Neuronal stem cell (in vitro differentiated cells): Measurements from ENCODE around the gene BIN2. TPM values are rescaled to one million over a fixed set of nuclear protein-coding genes. Genes with fewer than 3 reads are reported as not detected.

ENCODE experiments used
- DNase-seq: peaks from one replicate; pipeline ENCODE4 v3.0.0-alpha.2; 2013; ENCODE audit warnings: low spot score
- H2AFZ ChIP-seq: one replicate; pipeline ENCODE4 v1.6.1; 2013; ENCODE audit warnings: mild to moderate bottlenecking, low read length, inconsistent platforms
- H2AK5ac ChIP-seq: 2 replicates; pipeline ENCODE4 v1.6.1; 2013; ENCODE audit warnings: low read depth, mild to moderate bottlenecking, inconsistent platforms, low read length, moderate library complexity, mixed read lengths
- H2BK120ac ChIP-seq: 2 replicates; pipeline ENCODE4 v1.6.1; 2013; ENCODE audit warnings: low read depth, mild to moderate bottlenecking, inconsistent platforms, low read length, moderate library complexity, mixed read lengths
- H2BK12ac ChIP-seq: one replicate; pipeline ENCODE4 v1.6.1; 2013; ENCODE audit warnings: low read length, inconsistent platforms
- H2BK15ac ChIP-seq: 2 replicates; pipeline ENCODE4 v1.6.1; 2013; ENCODE audit warnings: mild to moderate bottlenecking, low read length, inconsistent platforms, mixed read lengths
- H2BK5ac ChIP-seq: one replicate; pipeline ENCODE4 v1.6.1; 2013; ENCODE audit warnings: inconsistent platforms, mild to moderate bottlenecking, low read length, moderate library complexity
- H3K14ac ChIP-seq: one replicate; pipeline ENCODE4 v1.6.1; 2013; ENCODE audit warnings: low read length, inconsistent platforms
- H3K18ac ChIP-seq: 2 replicates; pipeline ENCODE4 v1.6.1; 2013; ENCODE audit warnings: low read length, inconsistent platforms
- H3K23ac ChIP-seq: 2 replicates; pipeline ENCODE4 v1.6.1; 2013; ENCODE audit warnings: low read depth, mild to moderate bottlenecking, mixed read lengths, low read length, inconsistent platforms; ENCODE audit not compliant: poor library complexity
- H3K27ac ChIP-seq: replicated peaks from 3 replicates; pipeline ENCODE4 v1.5.1; 2013; ENCODE audit warnings: low read length, inconsistent platforms
- H3K27me3 ChIP-seq, 3 experiments: 2 replicates each; pipeline ENCODE4 v1.6.1; 2013; ENCODE audit warnings: low read length in 3 of 3, mild to moderate bottlenecking in 2 of 3, inconsistent platforms in 1 of 3, low read depth in 1 of 3, mixed read lengths in 1 of 3, moderate library complexity in 1 of 3; ENCODE audit not compliant: control insufficient read depth in 3 of 3, insufficient read depth in 3 of 3
- H3K36me3 ChIP-seq, 2 donors: replicated peaks in 1 of 2; 2 replicates each; pipeline ENCODE4 v1.6.1; 2013; ENCODE audit warnings: low read length in 2 of 2; ENCODE audit not compliant: control insufficient read depth in 2 of 2, insufficient read depth in 2 of 2
- H3K4ac ChIP-seq: 2 replicates; pipeline ENCODE4 v1.6.1; 2013; ENCODE audit warnings: inconsistent platforms, mild to moderate bottlenecking, low read length, moderate library complexity
- H3K4me1 ChIP-seq, 2 donors: 1 replicate in 1 of 2; 2 replicates in 1 of 2; pipeline ENCODE4 v1.6.1; 2013; ENCODE audit warnings: low read length in 2 of 2, low read depth in 1 of 2; ENCODE audit not compliant: control insufficient read depth in 2 of 2, insufficient read depth in 1 of 2
- H3K4me2 ChIP-seq: one replicate; pipeline ENCODE4 v1.6.1; 2013; ENCODE audit warnings: mild to moderate bottlenecking, low read length, inconsistent platforms; ENCODE audit not compliant: insufficient read depth, poor library complexity, severe bottlenecking
- H3K4me3 ChIP-seq, 2 donors: 2 replicates each; pipeline ENCODE4 v1.5.1; 2013; ENCODE audit warnings: low read length in 2 of 2, mild to moderate bottlenecking in 2 of 2, inconsistent platforms in 1 of 2, moderate library complexity in 1 of 2
- H3K79me1 ChIP-seq: one replicate; pipeline ENCODE4 v1.6.1; 2013; ENCODE audit warnings: low read depth, mild to moderate bottlenecking, inconsistent platforms, low read length, moderate library complexity
- H3K9ac ChIP-seq: one replicate; pipeline ENCODE4 v1.6.1; 2013; ENCODE audit warnings: mild to moderate bottlenecking, low read depth, low read length, inconsistent platforms; ENCODE audit not compliant: poor library complexity
- H3K9me3 ChIP-seq, 2 donors: replicated peaks in 1 of 2; 2 replicates each; pipeline versions ENCODE3 to v1.6.1; 2013; ENCODE audit warnings: low read length in 2 of 2, mild to moderate bottlenecking in 2 of 2, inconsistent platforms in 1 of 2, low read depth in 1 of 2, mixed read lengths in 1 of 2, moderate library complexity in 1 of 2; ENCODE audit not compliant: control insufficient read depth in 2 of 2, insufficient read depth in 1 of 2
- H4K8ac ChIP-seq: one replicate; pipeline ENCODE4 v1.6.1; 2013; ENCODE audit warnings: low read depth, mild to moderate bottlenecking, inconsistent platforms, low read length, moderate library complexity
- H4K91ac ChIP-seq: one replicate; pipeline ENCODE4 v1.6.1; 2013; ENCODE audit warnings: low read length, low read depth, mild to moderate bottlenecking, inconsistent platforms; ENCODE audit not compliant: poor library complexity
- WGBS, 2 donors: extraction: QIAGEN DNeasy Blood & Tissue Kit; methylation state at CpG; one replicate each; pipeline ENCODE4 v1.1.7; 2013; ENCODE audit warnings: missing lambda C conversion rate in 2 of 2, mixed read lengths in 1 of 2; ENCODE audit not compliant: insufficient read length in 2 of 2, insufficient replicate concordance in 1 of 2; ENCODE audit errors: extremely low coverage in 2 of 2; 5-methylcytosine and 5-hydroxymethylcytosine counted together
- polyA plus RNA-seq, 2 experiments: library from polyadenylated mRNA; stranded (reverse); fragments of 200-250 nt; gene quantifications; one replicate each; pipeline ENCODE4 v1.2.3, GENCODE V29; 2013

BIN2 gene
- polyA plus RNA-seq (2013, experiment 1 of 2) = not detected
- not detected for polyA plus RNA-seq (2013, experiment 2 of 2)

- WGBS, 2 donors = no CpG with 5 or more reads among the region's 60 CpGs
- Histone ChIP-seq H3K36me3 (no peaks in the 10 kb centered on the region), H2BK5ac (peak within 1 kb of the TSS; percentile 39), H2AK5ac (peak within 1 kb of the TSS; percentile 97), H3K9ac (no peak within 1 kb of the TSS), H2BK15ac (peak within 1 kb of the TSS; percentile 40), H3K4me1 (peaks cover 10 to 14% of the 10 kb centered on the region in 2 donors), H3K23ac (no peak within 1 kb of the TSS), H3K27ac (no peak within 1 kb of the TSS), H3K9me3 (peaks cover 0 to 2% of the 10 kb centered on the region in 2 donors), H3K4me3 (no peak within 1 kb of the TSS), H3K4ac (no peak within 1 kb of the TSS), H3K79me1 (no peaks in the 10 kb centered on the region), H3K27me3 (no peaks in the 10 kb centered on the region), H2BK120ac (no peak within 1 kb of the TSS), H2BK12ac (peak within 1 kb of the TSS; percentile 93), H3K4me2 (no peak within 1 kb of the TSS), H2AFZ (no peak within 1 kb of the TSS), H4K8ac (no peak within 1 kb of the TSS), H3K14ac (no peak within 1 kb of the TSS), H3K18ac (peak within 1 kb of the TSS; percentile 81), H4K91ac (no peak within 1 kb of the TSS)
- DNase-seq = no peak
These were observed at the start of gene BIN2 for GRCh38 chr12:51323966-51324895. TSS of gene BIN2 (minus strand) at chr12:51324174. CDS start at chr12:51324102, 72 bp downstream.

GRCh38 chr12:51373187-51373586 lies 49.2 kb upstream of the BIN2 start:
- H4K8ac ChIP-seq = no peak overlapping the region
- H2BK5ac ChIP-seq = no peak overlapping the region
- H3K27ac ChIP-seq = no peak overlapping the region
- no peak for DNase-seq
- no peak overlapping the region for H3K14ac ChIP-seq
- no peaks in the 10 kb centered on the region for H3K36me3 ChIP-seq
- H3K4me1 ChIP-seq = peaks cover 4 to 5% of the 10 kb centered on the region in 2 donors
- H3K4me2 ChIP-seq = no peak overlapping the region
- H2AK5ac ChIP-seq = no peak overlapping the region
- no CpG with 5 or more reads among the region's 3 CpGs for WGBS, 2 donors
- no peak overlapping the region for H3K4ac ChIP-seq
- no peak overlapping the region for H2BK12ac ChIP-seq
- no peak overlapping the region for H2AFZ ChIP-seq
- H4K91ac ChIP-seq = no peak overlapping the region
- H3K9me3 ChIP-seq = peaks cover 0 to 4% of the 10 kb centered on the region in 2 donors
- no peak overlapping the region for H2BK15ac ChIP-seq
- no peak overlapping the region for H3K4me3 ChIP-seq
- no peak overlapping the region for H3K23ac ChIP-seq
- H3K9ac ChIP-seq = no peak overlapping the region
- no peak overlapping the region for H3K18ac ChIP-seq
- peaks cover 0 to 33% (median 20%) of the 10 kb centered on the region in 3 experiments for H3K27me3 ChIP-seq
- no peak overlapping the region for H2BK120ac ChIP-seq
- no peaks in the 10 kb centered on the region for H3K79me1 ChIP-seq

GRCh38 chr12:51372021-51372420 lies 48.0 kb upstream of the BIN2 start:
- no peak for DNase-seq
- Histone ChIP-seq H3K27ac (peak overlapping the region; percentile 1), H2AFZ (peak overlapping the region; percentile 75), H3K79me1 (no peaks in the 10 kb centered on the region), H3K14ac (no peak overlapping the region), H3K23ac (no peak overlapping the region), H2BK15ac (no peak overlapping the region), H3K18ac (no peak overlapping the region), H2BK12ac (no peak overlapping the region), H3K4me1 (peaks cover 4 to 7% of the 10 kb centered on the region in 2 donors), H3K4me2 (no peak overlapping the region), H3K36me3 (no peaks in the 10 kb centered on the region), H3K4me3 (no peak overlapping the region), H2BK5ac (no peak overlapping the region), H2AK5ac (no peak overlapping the region), H3K27me3 (peaks cover 0 to 31% (median 11%) of the 10 kb centered on the region in 3 experiments), H3K4ac (no peak overlapping the region), H2BK120ac (no peak overlapping the region), H4K91ac (no peak overlapping the region), H3K9ac (no peak overlapping the region), H4K8ac (no peak overlapping the region), H3K9me3 (peaks cover 0 to 4% of the 10 kb centered on the region in 2 donors)
- no CpG with 5 or more reads among the region's 2 CpGs for WGBS, 2 donors

GRCh38 chr12:51371295-51371953 lies 47.5 kb upstream of the BIN2 start:
- no peak overlapping the region for H4K8ac ChIP-seq
- no peak overlapping the region for H2BK15ac ChIP-seq
- no peaks in the 10 kb centered on the region for H3K36me3 ChIP-seq
- H3K9me3 ChIP-seq = peaks cover 0 to 4% of the 10 kb centered on the region in 2 donors
- H4K91ac ChIP-seq = no peak overlapping the region
- no CpG with 5 or more reads among the region's 8 CpGs for WGBS, 2 donors
- H3K4me1 ChIP-seq = peaks cover 4 to 7% of the 10 kb centered on the region in 2 donors
- H3K18ac ChIP-seq = no peak overlapping the region
- H3K4ac ChIP-seq = no peak overlapping the region
- no peak overlapping the region for H3K9ac ChIP-seq
- H3K4me3 ChIP-seq = no peak overlapping the region
- no peak overlapping the region for H2AK5ac ChIP-seq
- no peak overlapping the region for H2BK5ac ChIP-seq
- peak; percentile 86 for DNase-seq
- no peak overlapping the region for H3K4me2 ChIP-seq
- peak overlapping the region; percentile 75 for H2AFZ ChIP-seq
- no peaks in the 10 kb centered on the region for H3K79me1 ChIP-seq
- H3K27me3 ChIP-seq = peaks cover 0 to 31% (median 11%) of the 10 kb centered on the region in 3 experiments
- H3K14ac ChIP-seq = no peak overlapping the region
- no peak overlapping the region for H2BK12ac ChIP-seq
- H3K23ac ChIP-seq = no peak overlapping the region
- H2BK120ac ChIP-seq = no peak overlapping the region
- peak overlapping the region; percentile 1 for H3K27ac ChIP-seq
